HFF-Myc (cell line): ENCODE results near the gene RABL2A.
A peak's percentile ranks its signal among the peaks of the same experiment; 100 is the strongest.
"Not testable (repeated sequence)": the region's sequence is repeated elsewhere in the genome, so short reads cannot be mapped to it uniquely, and the experiment has no call there.

ENCODE experiments used
- DNase-seq: peaks from one replicate; pipeline ENCODE4 v3.0.0-alpha.2; 2011; ENCODE audit warnings: low read depth; ENCODE audit errors: extremely low read depth
- H3K4me3 ChIP-seq: replicated peaks from 2 replicates; pipeline ENCODE4 v1.5.1; 2011; ENCODE audit warnings: low read depth, mild to moderate bottlenecking, control low read depth, low read length
- CTCF ChIP-seq: IDR thresholded peaks from 2 replicates; pipeline ENCODE4 v1.5.1; 2012; ENCODE audit warnings: mild to moderate bottlenecking, low read depth, low read length, control low read depth; ENCODE audit errors: missing control alignments

Gene RABL2A

DNA sequence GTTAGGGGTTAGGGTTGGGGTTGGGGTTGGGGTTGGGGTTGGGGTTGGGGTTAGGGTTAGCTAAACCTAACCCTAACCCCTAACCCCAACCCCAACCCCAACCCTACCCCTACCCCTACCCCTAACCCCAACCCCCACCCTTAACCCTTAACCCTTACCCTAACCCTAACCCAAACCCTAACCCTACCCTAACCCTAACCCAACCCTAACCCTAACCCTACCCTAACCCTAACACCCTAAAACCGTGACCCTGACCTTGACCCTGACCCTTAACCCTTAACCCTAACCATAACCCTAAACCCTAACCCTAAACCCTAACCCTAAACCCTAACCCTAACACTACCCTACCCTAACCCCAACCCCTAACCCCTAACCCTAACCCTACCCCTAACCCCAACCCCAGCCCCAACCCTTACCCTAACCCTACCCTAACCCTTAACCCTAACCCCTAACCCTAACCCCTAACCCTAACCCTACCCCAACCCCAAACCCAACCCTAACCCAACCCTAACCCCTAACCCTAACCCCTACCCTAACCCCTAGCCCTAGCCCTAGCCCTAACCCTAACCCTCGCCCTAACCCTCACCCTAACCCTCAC is 24.1 kb upstream of the RABL2A start:
- DNase-seq: no peak
- no peak for TF ChIP-seq CTCF
- H3K4me3 ChIP-seq: peak overlapping the region; percentile 46

DNA sequence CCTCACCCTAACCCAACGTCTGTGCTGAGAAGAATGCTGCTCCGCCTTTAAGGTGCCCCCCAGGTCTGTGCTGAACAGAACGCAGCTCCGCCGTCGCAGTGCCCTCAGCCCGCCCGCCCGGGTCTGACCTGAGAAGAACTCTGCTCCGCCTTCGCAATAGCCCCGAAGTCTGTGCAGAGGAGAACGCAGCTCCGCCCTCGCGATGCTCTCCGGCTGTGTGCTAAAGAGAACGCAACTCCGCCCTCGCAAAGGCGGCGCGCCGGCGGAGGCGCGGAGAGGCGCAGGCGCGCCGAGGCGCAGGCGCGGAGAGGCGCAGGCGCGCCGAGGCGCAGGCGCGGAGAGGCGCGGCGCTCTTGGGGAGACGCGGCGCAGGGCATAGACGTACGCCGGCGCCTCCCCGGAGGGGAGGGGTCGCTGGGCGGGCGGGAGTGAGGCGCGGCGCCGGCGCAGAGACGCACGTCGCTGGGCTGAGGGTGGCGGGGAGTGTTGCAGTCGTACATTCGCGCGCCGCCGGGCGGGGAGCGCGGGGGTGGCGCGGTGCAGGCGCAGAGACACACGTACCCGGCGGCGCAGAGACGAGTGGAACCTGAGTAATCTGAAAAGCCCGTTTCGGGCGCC is 23.5 kb upstream of the RABL2A start:
- DNase-seq: peak; percentile 51
- H3K4me3 ChIP-seq: peak overlapping the region; percentile 46

- peak; percentile 71 for DNase-seq
- peak overlapping the region; percentile 40 for H3K4me3 ChIP-seq
- peak; percentile 95 for TF ChIP-seq CTCF
These were observed 23.0 kb upstream of the RABL2A start for GRCh38 chr2:113604085-113604477.

DNA sequence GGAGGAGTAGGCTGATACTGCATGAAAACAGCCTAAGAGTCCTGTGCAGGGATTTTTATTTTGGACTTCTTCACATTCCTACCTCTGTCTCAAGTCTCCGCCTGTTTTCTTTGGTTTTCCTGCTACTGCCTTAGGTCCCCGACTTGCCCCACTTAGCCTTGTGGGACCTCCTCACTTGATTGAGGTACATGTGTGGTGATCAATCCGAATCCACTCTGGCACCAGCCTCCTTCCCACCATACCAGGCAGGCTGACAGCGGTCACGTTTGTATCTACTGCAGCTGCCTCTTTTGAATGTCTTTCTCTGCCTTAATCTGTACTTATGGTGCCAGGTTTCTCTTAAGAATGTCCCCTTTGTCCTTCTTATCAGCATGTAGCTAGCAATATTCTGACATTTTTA is 22.4 kb upstream of the RABL2A start:
- not testable (repeated sequence) for H3K4me3 ChIP-seq, DNase-seq

- not testable (repeated sequence) for DNase-seq, H3K4me3 ChIP-seq
These were observed 21.0 kb upstream of the RABL2A start for GRCh38 chr2:113606036-113606435.

DNA sequence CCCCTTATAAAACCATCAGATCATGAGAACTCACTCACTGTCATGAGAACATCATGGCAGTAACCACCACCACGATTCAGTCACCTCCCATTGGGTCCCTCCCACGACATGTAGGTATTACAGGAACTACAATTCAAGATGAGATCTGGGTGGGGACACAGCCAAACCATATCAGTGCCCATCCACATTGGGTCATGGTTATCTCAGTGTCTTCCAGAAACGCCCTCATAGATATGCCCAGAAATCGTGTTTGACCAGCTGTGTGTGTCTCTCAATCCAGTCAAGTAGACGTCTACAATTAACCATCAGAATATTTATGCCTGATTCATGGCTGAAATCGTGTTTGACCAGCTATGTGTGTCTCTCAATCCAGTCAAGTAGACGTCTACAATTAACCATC is 17.2 kb upstream of the RABL2A start:
- DNase-seq, H3K4me3 ChIP-seq: not testable (repeated sequence)

- H3K4me3 ChIP-seq, DNase-seq: not testable (repeated sequence)
These were observed 6.1 kb upstream of the RABL2A start for GRCh38 chr2:113621002-113621401.

GRCh38 chr2:113625906-113626305 is 1.2 kb upstream of the RABL2A start:
- H3K4me3 ChIP-seq: peak overlapping the region; percentile 53
- DNase-seq: not testable (repeated sequence)

- not testable (repeated sequence) for H3K4me3 ChIP-seq, DNase-seq
These were observed 5.8 kb downstream of the RABL2A start for GRCh38 chr2:113632849-113633345.

GRCh38 chr2:113635358-113635757 is 8.3 kb downstream of the RABL2A start:
- H3K4me3 ChIP-seq, DNase-seq: not testable (repeated sequence)

- DNase-seq, H3K4me3 ChIP-seq: not testable (repeated sequence)
These were observed 9.2 kb downstream of the RABL2A start for GRCh38 chr2:113636226-113636625.

DNA sequence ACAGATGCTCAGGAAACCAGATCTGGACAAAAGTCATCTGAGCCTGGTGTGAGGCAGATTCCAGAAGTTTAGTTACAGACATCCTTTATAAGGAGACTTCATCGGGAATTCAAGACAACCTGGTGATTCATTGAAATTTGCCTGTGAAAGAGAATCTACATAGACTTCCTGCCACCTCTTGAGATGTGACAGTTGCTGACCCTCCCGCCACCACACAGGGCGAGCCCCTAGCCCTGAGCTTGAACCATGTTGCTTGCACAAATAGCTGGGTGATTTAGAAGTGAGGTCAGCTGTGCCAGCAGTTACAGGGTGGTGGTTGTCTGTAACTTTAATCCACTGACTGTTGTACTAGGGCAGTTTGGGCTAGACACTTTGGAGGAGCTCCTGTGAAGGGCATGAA is 11.0 kb downstream of the RABL2A start:
- H3K4me3 ChIP-seq, DNase-seq: not testable (repeated sequence)

DNA sequence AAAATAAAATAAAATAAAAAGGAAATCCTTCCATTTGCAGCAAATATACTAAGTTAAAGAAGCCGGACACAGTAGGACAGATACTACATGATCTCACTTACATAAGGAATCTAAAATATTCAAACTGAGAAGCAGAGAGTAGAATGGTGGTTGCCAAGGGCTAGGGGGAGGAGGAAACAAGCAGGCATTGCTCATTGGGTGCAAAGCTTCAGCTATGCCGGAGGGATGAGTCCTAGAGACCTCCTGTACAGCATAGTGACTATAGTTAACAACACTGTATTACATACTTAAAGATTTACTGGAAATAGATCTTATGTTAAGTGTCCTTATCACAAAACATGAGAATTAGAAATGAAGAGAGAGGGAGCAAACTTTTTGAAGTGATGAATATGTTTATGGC is 19.2 kb downstream of the RABL2A start:
- DNase-seq, H3K4me3 ChIP-seq: not testable (repeated sequence)

DNA sequence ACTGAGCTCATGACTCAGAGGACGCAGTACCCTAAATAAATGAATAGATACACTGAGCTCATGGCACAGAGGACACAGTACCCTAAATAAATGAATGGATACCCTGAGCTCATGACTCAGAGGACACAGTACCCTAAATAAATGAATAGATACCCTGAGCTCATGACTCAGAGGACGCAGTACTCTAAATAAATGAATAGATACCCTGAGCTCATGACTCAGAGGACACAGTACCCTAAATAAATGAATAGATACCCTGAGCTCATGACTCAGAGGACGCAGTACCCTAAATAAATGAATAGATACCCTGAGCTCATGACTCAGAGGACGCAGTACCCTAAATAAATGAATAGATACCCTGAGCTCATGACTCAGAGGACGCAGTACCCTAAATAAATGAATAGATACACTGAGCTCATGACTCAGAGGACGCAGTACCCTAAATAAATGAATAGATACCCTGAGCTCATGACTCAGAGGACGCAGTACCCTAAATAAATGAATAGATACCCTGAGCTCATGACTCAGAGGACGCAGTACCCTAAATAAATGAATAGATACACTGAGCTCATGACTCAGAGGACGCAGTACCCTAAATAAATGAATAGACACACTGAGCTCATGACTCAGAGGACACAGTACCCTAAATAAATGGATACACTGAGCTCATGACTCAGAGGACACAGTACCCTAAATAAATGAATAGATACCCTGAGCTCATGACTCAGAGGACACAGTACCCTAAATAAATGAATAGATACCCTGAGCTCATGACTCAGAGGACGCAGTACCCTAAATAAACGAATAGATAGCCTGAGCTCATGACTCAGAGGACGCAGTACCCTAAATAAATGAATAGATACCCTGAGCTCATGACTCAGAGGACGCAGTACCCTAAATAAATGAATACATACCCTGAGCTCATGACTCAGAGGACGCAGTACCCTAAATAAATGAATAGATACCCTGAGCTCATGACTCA is 24.1 kb downstream of the RABL2A start:
- not testable (repeated sequence) for DNase-seq, H3K4me3 ChIP-seq

- not testable (repeated sequence) for H3K4me3 ChIP-seq, DNase-seq
These were observed 25.5 kb downstream of the RABL2A start for GRCh38 chr2:113652599-113652998.

DNA sequence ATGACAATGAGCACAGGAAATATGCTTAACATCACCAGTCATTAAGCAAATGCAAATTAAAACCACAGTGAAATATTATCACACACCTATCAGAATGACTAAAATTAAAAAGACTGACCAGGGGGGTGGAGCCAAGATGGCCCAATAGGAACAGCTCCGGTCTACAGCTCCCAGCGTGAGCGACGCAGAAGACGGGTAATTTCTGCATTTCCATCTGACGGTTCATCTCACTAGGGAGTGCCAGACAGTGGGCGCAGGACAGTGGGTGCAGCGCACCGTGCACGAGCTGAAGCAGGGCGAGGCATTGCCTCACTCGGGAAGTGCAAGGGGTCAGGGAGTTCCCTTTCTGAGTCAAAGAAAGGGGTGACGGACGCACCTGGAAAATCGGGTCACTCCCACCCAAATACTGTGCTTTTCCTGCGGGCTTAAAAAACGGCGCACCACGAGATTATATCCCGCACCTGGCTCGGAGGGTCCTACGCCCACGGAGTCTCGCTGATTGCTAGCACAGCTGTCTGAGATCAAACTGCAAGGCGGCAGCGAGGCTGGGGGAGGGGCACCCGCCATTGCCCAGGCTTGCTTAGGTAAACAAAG is 29.1 kb downstream of the RABL2A start:
- not testable (repeated sequence) for H3K4me3 ChIP-seq, DNase-seq
